Trophoblast cell (in vitro differentiated cells and primary cell): Measurements from ENCODE around the gene AICDA.
"Not testable (repeated sequence)": the region's sequence is repeated elsewhere in the genome, so short reads cannot be mapped to it uniquely, and the experiment has no call there.

Experiments used
- DNase-seq, 2 donors: peaks; one replicate each; pipeline ENCODE4 v3.0.0-alpha.2; 2016
- H2AFZ ChIP-seq: 2 replicates; pipeline ENCODE4 v1.6.1; 2013; ENCODE audit warnings: low read length, moderate library complexity, mild to moderate bottlenecking; ENCODE audit not compliant: insufficient read depth, poor library complexity
- H2AK5ac ChIP-seq: 2 replicates; pipeline ENCODE4 v1.6.1; 2013; ENCODE audit warnings: mild to moderate bottlenecking, low read length
- H2BK120ac ChIP-seq: 2 replicates; pipeline ENCODE4 v1.6.1; 2013; ENCODE audit warnings: low read length, mild to moderate bottlenecking, moderate library complexity; ENCODE audit not compliant: insufficient read depth, poor library complexity
- H2BK12ac ChIP-seq: 2 replicates; pipeline ENCODE4 v1.6.1; 2013; ENCODE audit warnings: mild to moderate bottlenecking, low read length, moderate library complexity
- H2BK5ac ChIP-seq: 2 replicates; pipeline ENCODE4 v1.6.1; 2013; ENCODE audit warnings: low read length, low read depth, moderate library complexity, mild to moderate bottlenecking; ENCODE audit not compliant: poor library complexity
- H3K14ac ChIP-seq: 2 replicates; pipeline ENCODE4 v1.6.1; 2013; ENCODE audit warnings: mild to moderate bottlenecking, low read length
- H3K18ac ChIP-seq: 2 replicates; pipeline ENCODE4 v1.6.1; 2013; ENCODE audit warnings: mild to moderate bottlenecking, low read length
- H3K23ac ChIP-seq: 2 replicates; pipeline ENCODE4 v1.6.1; 2013; ENCODE audit warnings: low read length
- H3K27ac ChIP-seq: 2 replicates; pipeline ENCODE4 v1.5.1; 2013; ENCODE audit warnings: low read depth, mild to moderate bottlenecking, inconsistent platforms, low read length, moderate library complexity
- H3K27me3 ChIP-seq: 2 replicates; pipeline ENCODE4 v1.6.1; 2013; ENCODE audit warnings: inconsistent platforms, mild to moderate bottlenecking, low read length, moderate library complexity; ENCODE audit not compliant: insufficient read depth
- H3K36me3 ChIP-seq, 2 experiments: 1 replicate in 1 of 2; 2 replicates in 1 of 2; pipeline ENCODE4 v1.6.1; 2013; ENCODE audit warnings: low read length in 2 of 2, mild to moderate bottlenecking in 2 of 2, moderate library complexity in 1 of 2; ENCODE audit not compliant: insufficient read depth in 2 of 2, control insufficient read depth in 1 of 2
- H3K4ac ChIP-seq: 2 replicates; pipeline ENCODE4 v1.6.1; 2013; ENCODE audit warnings: low read depth, mild to moderate bottlenecking, low read length, moderate library complexity
- H3K4me1 ChIP-seq, 2 experiments: 1 replicate in 1 of 2; 2 replicates in 1 of 2; pipeline ENCODE4 v1.6.1; 2013; ENCODE audit warnings: low read length in 2 of 2, mild to moderate bottlenecking in 2 of 2, moderate library complexity in 1 of 2; ENCODE audit not compliant: insufficient read depth in 2 of 2, control insufficient read depth in 1 of 2
- H3K4me2 ChIP-seq: 2 replicates; pipeline ENCODE4 v1.6.1; 2013; ENCODE audit warnings: inconsistent platforms, mild to moderate bottlenecking, low read length, moderate library complexity
- H3K4me3 ChIP-seq: 2 replicates; pipeline ENCODE4 v1.5.1; 2013; ENCODE audit warnings: mild to moderate bottlenecking, low read depth, low read length, inconsistent platforms
- H3K79me1 ChIP-seq: one replicate; pipeline ENCODE4 v1.6.1; 2013; ENCODE audit warnings: low read length
- H3K79me2 ChIP-seq: 2 replicates; pipeline ENCODE4 v1.6.1; 2013; ENCODE audit warnings: low read length, mild to moderate bottlenecking; ENCODE audit not compliant: control insufficient read depth, insufficient read depth, poor library complexity
- H3K9ac ChIP-seq: 2 replicates; pipeline ENCODE4 v1.6.1; 2013; ENCODE audit warnings: mild to moderate bottlenecking, low read length
- H3K9me3 ChIP-seq: 2 replicates; pipeline ENCODE4 v1.6.1; 2013; ENCODE audit warnings: low read depth, mild to moderate bottlenecking, control low read depth, inconsistent platforms, low read length; ENCODE audit not compliant: insufficient read depth
- H4K12ac ChIP-seq: 2 replicates; pipeline ENCODE4 v1.6.1; 2013; ENCODE audit warnings: low read depth, mild to moderate bottlenecking, low read length, moderate library complexity
- H4K8ac ChIP-seq: 2 replicates; pipeline ENCODE4 v1.6.1; 2013; ENCODE audit warnings: low read depth, mild to moderate bottlenecking, low read length, moderate library complexity
- H4K91ac ChIP-seq: one replicate; pipeline ENCODE4 v1.6.1; 2013; ENCODE audit warnings: low read depth, mild to moderate bottlenecking, low read length, moderate library complexity
- WGBS: extraction: QIAGEN DNeasy Blood & Tissue Kit; methylation state at CpG from one replicate; pipeline ENCODE4 v1.1.7; 2013; ENCODE audit warnings: missing lambda C conversion rate; ENCODE audit not compliant: insufficient read length, insufficient coverage; ENCODE audit errors: extremely low coverage; 5-methylcytosine and 5-hydroxymethylcytosine counted together

AICDA gene

DNA sequence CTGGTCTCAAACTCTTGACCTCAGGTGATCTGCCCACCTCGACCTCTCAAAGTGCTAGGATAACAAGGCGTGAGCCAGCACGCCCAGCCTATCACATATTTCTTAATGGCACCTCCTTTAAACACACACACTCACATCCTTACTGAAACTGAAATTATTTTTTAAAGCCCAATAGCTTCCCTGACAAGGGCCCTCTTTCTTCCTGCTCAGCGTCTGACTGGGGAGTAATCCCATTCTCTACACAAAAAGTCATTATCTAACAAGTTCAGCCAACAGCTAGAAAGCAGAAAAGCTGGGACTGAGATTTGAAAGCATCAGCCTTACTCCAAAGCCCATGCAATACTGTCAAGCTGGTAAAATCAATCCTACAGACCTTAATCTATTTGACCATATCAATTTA lies 10.0 kb upstream of the AICDA start:
- Histone ChIP-seq H3K27ac (no peak overlapping the region), H2AK5ac (no peak overlapping the region), H2BK5ac (no peak overlapping the region), H3K18ac (no peak overlapping the region), H3K23ac (no peak overlapping the region), H3K79me2 (no peaks in the 10 kb centered on the region), H2BK120ac (no peak overlapping the region), H3K4me1 (no peaks in the 10 kb centered on the region), H4K12ac (no peak overlapping the region), H3K27me3 (no peaks in the 10 kb centered on the region), H2BK12ac (no peak overlapping the region), H4K91ac (no peak overlapping the region), H3K9me3 (peaks cover 2% of the 10 kb centered on the region), H2AFZ (no peak overlapping the region), H3K4me2 (no peak overlapping the region), H3K14ac (no peak overlapping the region), H3K9ac (no peak overlapping the region), H4K8ac (no peak overlapping the region), H3K4me3 (no peak overlapping the region), H3K4ac (no peak overlapping the region), H3K36me3 (no peaks in the 10 kb centered on the region), H3K79me1 (no peaks in the 10 kb centered on the region)
- no CpG with 5 or more reads among the region's 4 CpGs for WGBS
- no peak for DNase-seq

- H3K79me1 ChIP-seq = no peaks in the 10 kb centered on the region
- H3K4me2 ChIP-seq = no peak overlapping the region
- H3K79me2 ChIP-seq = no peaks in the 10 kb centered on the region
- H3K23ac ChIP-seq = no peak overlapping the region
- no peak overlapping the region for H4K91ac ChIP-seq
- H3K36me3 ChIP-seq = no peaks in the 10 kb centered on the region
- H3K4ac ChIP-seq = no peak overlapping the region
- no peak overlapping the region for H3K14ac ChIP-seq
- H2AFZ ChIP-seq = no peak overlapping the region
- H3K4me3 ChIP-seq = no peak overlapping the region
- H2BK12ac ChIP-seq = no peak overlapping the region
- H4K8ac ChIP-seq = no peak overlapping the region
- WGBS = no CpG with 5 or more reads among the region's 6 CpGs
- H2AK5ac ChIP-seq = no peak overlapping the region
- H3K18ac ChIP-seq = no peak overlapping the region
- no peaks in the 10 kb centered on the region for H3K9me3 ChIP-seq
- H3K9ac ChIP-seq = no peak overlapping the region
- H3K4me1 ChIP-seq = peaks cover 0 to 3% of the 10 kb centered on the region in 2 experiments
- H2BK5ac ChIP-seq = no peak overlapping the region
- peak; percentile 75 to 84 for DNase-seq
- H4K12ac ChIP-seq = no peak overlapping the region
- no peaks in the 10 kb centered on the region for H3K27me3 ChIP-seq
- no peak overlapping the region for H3K27ac ChIP-seq
- no peak overlapping the region for H2BK120ac ChIP-seq
Measured at GRCh38 chr12:8615206-8615605, 2.5 kb upstream of the AICDA start.

DNA sequence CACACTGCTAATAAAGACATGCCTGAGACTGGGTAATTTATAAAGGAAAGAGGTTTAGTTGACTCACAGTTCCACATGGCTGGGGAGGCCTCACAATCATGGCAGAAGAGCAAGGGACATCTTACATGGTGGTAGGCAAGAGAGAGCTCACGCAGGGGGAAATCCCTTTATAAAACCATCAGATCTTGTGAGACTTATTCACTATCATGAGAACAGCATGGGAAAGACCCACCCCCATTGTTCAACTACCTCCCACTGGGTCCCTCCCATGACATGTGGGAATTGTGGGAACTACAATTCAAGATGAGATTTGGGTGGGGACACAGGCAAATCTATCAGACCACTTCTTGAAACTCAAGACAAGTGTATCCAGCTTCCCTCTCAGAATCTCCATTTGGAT lies 1.2 kb upstream of the AICDA start:
- not testable (repeated sequence) for H4K8ac ChIP-seq, H3K36me3 ChIP-seq, H3K9me3 ChIP-seq, H2AK5ac ChIP-seq, H3K4ac ChIP-seq, H3K79me2 ChIP-seq, H3K27ac ChIP-seq, H2BK12ac ChIP-seq, H3K23ac ChIP-seq, H3K18ac ChIP-seq, H3K4me3 ChIP-seq, H3K4me2 ChIP-seq, H3K27me3 ChIP-seq, H2AFZ ChIP-seq, H2BK120ac ChIP-seq, H3K79me1 ChIP-seq, DNase-seq, H3K14ac ChIP-seq, H3K9ac ChIP-seq, H2BK5ac ChIP-seq, H3K4me1 ChIP-seq, H4K91ac ChIP-seq, H4K12ac ChIP-seq
- no CpG with 5 or more reads among the region's 1 CpG for WGBS

GRCh38 chr12:8609061-8609570 lies 3.5 kb downstream of the AICDA start:
- Histone ChIP-seq H3K18ac (no peak overlapping the region), H2AFZ (no peak overlapping the region), H3K79me2 (no peaks in the 10 kb centered on the region), H2AK5ac (no peak overlapping the region), H3K14ac (no peak overlapping the region), H3K27me3 (no peaks in the 10 kb centered on the region), H3K4me3 (no peak overlapping the region), H3K4me2 (no peak overlapping the region), H2BK12ac (no peak overlapping the region), H3K23ac (no peak overlapping the region), H3K9ac (no peak overlapping the region), H2BK5ac (no peak overlapping the region), H3K4me1 (no peaks in the 10 kb centered on the region), H4K91ac (no peak overlapping the region), H4K8ac (no peak overlapping the region), H4K12ac (no peak overlapping the region), H3K27ac (no peak overlapping the region), H3K4ac (no peak overlapping the region), H3K79me1 (no peaks in the 10 kb centered on the region), H3K9me3 (peaks cover 2% of the 10 kb centered on the region), H2BK120ac (no peak overlapping the region), H3K36me3 (no peaks in the 10 kb centered on the region)
- no CpG with 5 or more reads among the region's 5 CpGs for WGBS
- peak in 1 of 2 donors; percentile 77 for DNase-seq
